ENCODE measurements around the gene USP37.

Gene USP37

GRCh38 chr2:218477247-218477646, 90.9 kb downstream of the USP37 start:
- DNase-seq (ENCODE audit: low read depth in 2 of 2), result no peak

- no peak for DNase-seq (ENCODE audit: low read depth in 2 of 2)
Measured at GRCh38 chr2:218476676-218477075, 91.5 kb downstream of the USP37 start.

GRCh38 chr2:218474527-218474926, 93.6 kb downstream of the USP37 start:
- DNase-seq (ENCODE audit: low read depth in 2 of 2), result no peak

- DNase-seq (ENCODE audit: low read depth in 2 of 2), result no peak
Measured at GRCh38 chr2:218472988-218473387, 95.2 kb downstream of the USP37 start.

GRCh38 chr2:218471982-218472381, 96.2 kb downstream of the USP37 start:
- DNase-seq (ENCODE audit: low read depth in 2 of 2), result no peak

GRCh38 chr2:218471036-218471435, 97.1 kb downstream of the USP37 start:
- no peak for DNase-seq (ENCODE audit: low read depth in 2 of 2)

- no peak for DNase-seq (ENCODE audit: low read depth in 2 of 2)
Measured at GRCh38 chr2:218470448-218470847, 97.7 kb downstream of the USP37 start.

- DNase-seq (ENCODE audit: low read depth in 2 of 2), result no peak
Measured at GRCh38 chr2:218465987-218466633, 102.0 kb downstream of the USP37 start.

- DNase-seq (ENCODE audit: low read depth in 2 of 2), result no peak
Measured at GRCh38 chr2:218458598-218458997, 109.6 kb downstream of the USP37 start.

GRCh38 chr2:218456849-218457248, 111.3 kb downstream of the USP37 start:
- no peak for DNase-seq (ENCODE audit: low read depth in 2 of 2)

- no peak for DNase-seq (ENCODE audit: low read depth in 2 of 2)
Measured at GRCh38 chr2:218452079-218452478, 116.1 kb downstream of the USP37 start.

- no peak for DNase-seq (ENCODE audit: low read depth in 2 of 2)
Measured at GRCh38 chr2:218448934-218449333, 119.2 kb downstream of the USP37 start.

GRCh38 chr2:218447072-218447471, 121.1 kb downstream of the USP37 start:
- DNase-seq (ENCODE audit: low read depth in 2 of 2), result no peak

- DNase-seq (ENCODE audit: low read depth in 2 of 2), result no peak
Measured at GRCh38 chr2:218446547-218446946, 121.6 kb downstream of the USP37 start.

- no peak for DNase-seq (ENCODE audit: low read depth in 2 of 2)
Measured at GRCh38 chr2:218445602-218446001, 122.5 kb downstream of the USP37 start.

- no peak for DNase-seq (ENCODE audit: low read depth in 2 of 2)
Measured at GRCh38 chr2:218444692-218445357, 123.3 kb downstream of the USP37 start.

- DNase-seq (ENCODE audit: low read depth in 2 of 2), result no peak
Measured at GRCh38 chr2:218438596-218438995, 129.6 kb downstream of the USP37 start.

GRCh38 chr2:218437969-218438368, 130.2 kb downstream of the USP37 start:
- no peak for DNase-seq (ENCODE audit: low read depth in 2 of 2)

- DNase-seq (ENCODE audit: low read depth in 2 of 2), result no peak
Measured at GRCh38 chr2:218436992-218437391, 131.2 kb downstream of the USP37 start.

- no peak for DNase-seq (ENCODE audit: low read depth in 2 of 2)
Measured at GRCh38 chr2:218435003-218435982, 132.9 kb downstream of the USP37 start.

- DNase-seq (ENCODE audit: low read depth in 2 of 2), result no peak
Measured at GRCh38 chr2:218434456-218434855, 133.7 kb downstream of the USP37 start.

- DNase-seq (ENCODE audit: low read depth in 2 of 2), result no peak
Measured at GRCh38 chr2:218432676-218433365, 135.3 kb downstream of the USP37 start.

All from stimulated activated CD8-positive, alpha-beta memory T cell treated with anti-CD3 and anti-CD28 coated beads, Interleukin-2, amount 100 ng/mL, for 48 hours (primary cell).